Left ventricle myocardium inferior (tissue), 1 donor: Measurements from ENCODE around the gene SLC39A5. TPM values are rescaled to one million over a fixed set of nuclear protein-coding genes. Genes with fewer than 3 reads are reported as not detected.
A peak's percentile ranks its signal among the peaks of the same experiment; 100 is the strongest.

Source experiments
- DNase-seq: peaks from one replicate; pipeline ENCODE4 v3.0.0-alpha.2; 2020
- H3K27ac ChIP-seq: fragments of 200-600 bp; replicated peaks from 2 replicates; pipeline ENCODE4 v1.8.0; 2021
- H3K27me3 ChIP-seq: fragments of 200-600 bp; 2 replicates; pipeline ENCODE4 v1.8.0; 2021; ENCODE audit warnings: low read depth
- H3K36me3 ChIP-seq: fragments of 200-600 bp; 2 replicates; pipeline ENCODE4 v1.8.0; 2021
- H3K4me1 ChIP-seq: fragments of 200-600 bp; 2 replicates; pipeline ENCODE4 v1.8.0; 2021
- H3K4me3 ChIP-seq: fragments of 200-600 bp; 2 replicates; pipeline ENCODE4 v1.8.0; 2021; ENCODE audit warnings: mild to moderate bottlenecking, moderate library complexity
- H3K9me3 ChIP-seq: fragments of 200-600 bp; replicated peaks from 2 replicates; pipeline ENCODE4 v1.8.0; 2021
- intact Hi-C: fragments of 100-400 bp; cut with micrococcal nuclease; formaldehyde crosslinking; loops from one replicate; pipeline ENCODE4 v1.11.0; 2022
- total RNA-seq: library from RNA; stranded (reverse); fragmentation: NEBNext Ultra II Directional; extraction: Animal tissue kit (Norgen Biotek cat#: 25700); gene quantifications from one replicate; pipeline ENCODE4 v1.2.1, GENCODE V29; 2021
- TF ChIP-seq, protein P1 (sequence below): fragments of 200-600 bp; IDR thresholded peaks from 2 replicates; pipeline ENCODE4 v1.8.0; 2021; ENCODE audit warnings: antibody characterized with exemption, mild to moderate bottlenecking, borderline replicate concordance
- donor health status: DM: no; HTN: yes; CAD: no; lungs with severe emphysema.

Gene SLC39A5
- total RNA-seq, 1 donor from 2014 or later = not detected

DNA sequence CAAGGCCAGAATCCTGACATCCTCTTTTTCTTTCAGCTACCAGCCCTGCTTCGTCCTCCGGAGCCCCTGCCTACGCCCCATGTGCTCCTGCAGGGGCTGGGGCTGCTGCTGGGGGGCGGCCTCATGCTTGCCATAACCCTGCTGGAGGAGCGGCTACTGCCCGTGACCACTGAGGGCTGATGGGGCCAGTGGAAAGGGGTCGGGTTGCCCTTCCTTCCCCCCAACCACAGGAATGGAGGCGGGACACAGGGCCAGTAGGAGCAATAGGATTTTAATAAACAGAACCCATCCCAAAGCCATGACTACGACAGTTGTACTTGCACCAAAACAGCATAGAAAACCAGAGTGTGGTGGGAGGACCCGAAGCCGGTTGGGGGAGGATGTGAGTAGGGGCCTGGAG is 7.7 kb downstream of the SLC39A5 start:
- no peaks in the 10 kb centered on the region for H3K27me3 ChIP-seq
- intact Hi-C loops = no loop called here
- no peak overlapping the region for H3K27ac ChIP-seq
- H3K4me1 ChIP-seq = no peaks in the 10 kb centered on the region
- no peak for DNase-seq
- peaks cover 34% of the 10 kb centered on the region for H3K36me3 ChIP-seq
- H3K4me3 ChIP-seq = no peak overlapping the region
- H3K9me3 ChIP-seq = no peaks in the 10 kb centered on the region
- TF ChIP-seq, protein P1, sequence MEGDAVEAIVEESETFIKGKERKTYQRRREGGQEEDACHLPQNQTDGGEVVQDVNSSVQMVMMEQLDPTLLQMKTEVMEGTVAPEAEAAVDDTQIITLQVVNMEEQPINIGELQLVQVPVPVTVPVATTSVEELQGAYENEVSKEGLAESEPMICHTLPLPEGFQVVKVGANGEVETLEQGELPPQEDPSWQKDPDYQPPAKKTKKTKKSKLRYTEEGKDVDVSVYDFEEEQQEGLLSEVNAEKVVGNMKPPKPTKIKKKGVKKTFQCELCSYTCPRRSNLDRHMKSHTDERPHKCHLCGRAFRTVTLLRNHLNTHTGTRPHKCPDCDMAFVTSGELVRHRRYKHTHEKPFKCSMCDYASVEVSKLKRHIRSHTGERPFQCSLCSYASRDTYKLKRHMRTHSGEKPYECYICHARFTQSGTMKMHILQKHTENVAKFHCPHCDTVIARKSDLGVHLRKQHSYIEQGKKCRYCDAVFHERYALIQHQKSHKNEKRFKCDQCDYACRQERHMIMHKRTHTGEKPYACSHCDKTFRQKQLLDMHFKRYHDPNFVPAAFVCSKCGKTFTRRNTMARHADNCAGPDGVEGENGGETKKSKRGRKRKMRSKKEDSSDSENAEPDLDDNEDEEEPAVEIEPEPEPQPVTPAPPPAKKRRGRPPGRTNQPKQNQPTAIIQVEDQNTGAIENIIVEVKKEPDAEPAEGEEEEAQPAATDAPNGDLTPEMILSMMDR = no peak

GRCh38 chr12:56241424-56242303 is 11.8 kb downstream of the SLC39A5 start:
- H3K27ac ChIP-seq = no peak overlapping the region
- H3K4me3 ChIP-seq = no peak overlapping the region
- no peaks in the 10 kb centered on the region for H3K9me3 ChIP-seq
- peaks cover 20% of the 10 kb centered on the region for H3K4me1 ChIP-seq
- no peaks in the 10 kb centered on the region for H3K27me3 ChIP-seq
- TF ChIP-seq, protein P1 = no peak
- no peak for DNase-seq
- peaks cover 75% of the 10 kb centered on the region for H3K36me3 ChIP-seq
- intact Hi-C loops = no loop called here

GRCh38 chr12:56242986-56243385 is 13.1 kb downstream of the SLC39A5 start:
- intact Hi-C loops = no loop called here
- no peaks in the 10 kb centered on the region for H3K27me3 ChIP-seq
- no peak for DNase-seq
- H3K9me3 ChIP-seq = no peaks in the 10 kb centered on the region
- no peak overlapping the region for H3K27ac ChIP-seq
- TF ChIP-seq, protein P1 = no peak
- H3K4me3 ChIP-seq = no peak overlapping the region
- peaks cover 20% of the 10 kb centered on the region for H3K4me1 ChIP-seq
- peaks cover 88% of the 10 kb centered on the region for H3K36me3 ChIP-seq

DNA sequence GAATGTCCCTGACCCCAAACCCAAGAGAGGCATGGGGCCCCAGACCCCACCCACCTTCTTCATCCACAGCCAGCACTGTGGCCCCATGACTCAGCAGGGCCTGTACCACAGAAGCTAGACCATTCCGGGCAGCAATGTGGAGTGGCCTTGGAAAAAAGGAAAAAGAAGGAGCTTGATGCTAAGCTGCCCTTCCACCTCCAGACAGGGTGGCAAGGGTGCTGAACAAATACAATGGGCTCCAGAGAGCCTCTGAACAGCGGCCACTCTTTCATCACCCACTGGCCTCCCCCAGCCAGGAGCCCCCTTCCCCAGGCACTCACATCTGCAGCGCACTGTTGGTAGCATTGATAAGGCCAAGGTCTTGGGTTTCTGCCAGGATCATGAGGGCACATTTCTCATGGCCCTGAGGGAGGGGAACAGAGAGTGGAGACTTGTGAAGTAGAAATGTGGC is 13.9 kb downstream of the SLC39A5 start:
- intact Hi-C loops = no loop called here
- Histone ChIP-seq H3K4me1 (peaks cover 20% of the 10 kb centered on the region), H3K9me3 (no peaks in the 10 kb centered on the region), H3K27me3 (no peaks in the 10 kb centered on the region), H3K4me3 (no peak overlapping the region), H3K27ac (peak overlapping the region; percentile 11), H3K36me3 (peaks cover 96% of the 10 kb centered on the region)
- DNase-seq = no peak
- TF ChIP-seq, protein P1 = no peak

DNA sequence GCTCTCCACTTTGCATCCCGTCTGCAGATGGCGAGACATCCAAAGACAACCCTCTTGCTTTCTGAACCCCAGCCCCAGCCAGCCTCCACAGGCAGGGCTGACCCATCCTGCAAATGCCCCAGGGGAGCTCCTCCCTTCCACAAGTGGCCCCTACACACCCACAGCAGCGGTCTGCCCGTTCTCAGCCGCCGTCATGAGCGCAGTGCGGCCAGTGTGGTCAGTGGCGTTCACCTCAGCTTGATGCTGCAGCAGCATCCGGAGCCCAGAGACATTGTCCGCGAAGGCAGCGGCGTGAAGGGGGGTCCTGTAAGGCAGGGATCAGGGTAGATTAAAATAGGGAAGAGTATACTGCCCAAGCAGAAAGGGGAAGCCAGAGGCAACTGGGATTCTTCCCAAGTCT is 14.6 kb downstream of the SLC39A5 start:
- intact Hi-C loops = no loop called here
- DNase-seq = no peak
- H3K9me3 ChIP-seq = no peaks in the 10 kb centered on the region
- H3K36me3 ChIP-seq = peaks cover 99% of the 10 kb centered on the region
- peak overlapping the region; percentile 11 for H3K27ac ChIP-seq
- TF ChIP-seq, protein P1 = no peak
- H3K27me3 ChIP-seq = no peaks in the 10 kb centered on the region
- peaks cover 20% of the 10 kb centered on the region for H3K4me1 ChIP-seq
- no peak overlapping the region for H3K4me3 ChIP-seq
